ENCODE results near the gene SDK1. TPM values are rescaled to one million over a fixed set of nuclear protein-coding genes. Genes with fewer than 3 reads are reported as not detected.

Gene SDK1
- total RNA-seq, 1 experiment from 2014 or later: 1.8 TPM

GRCh38 chr7:3332308-3332707, 31.3 kb downstream of the SDK1 start:
- no peak for DNase-seq (ENCODE audit: low spot score)

DNA sequence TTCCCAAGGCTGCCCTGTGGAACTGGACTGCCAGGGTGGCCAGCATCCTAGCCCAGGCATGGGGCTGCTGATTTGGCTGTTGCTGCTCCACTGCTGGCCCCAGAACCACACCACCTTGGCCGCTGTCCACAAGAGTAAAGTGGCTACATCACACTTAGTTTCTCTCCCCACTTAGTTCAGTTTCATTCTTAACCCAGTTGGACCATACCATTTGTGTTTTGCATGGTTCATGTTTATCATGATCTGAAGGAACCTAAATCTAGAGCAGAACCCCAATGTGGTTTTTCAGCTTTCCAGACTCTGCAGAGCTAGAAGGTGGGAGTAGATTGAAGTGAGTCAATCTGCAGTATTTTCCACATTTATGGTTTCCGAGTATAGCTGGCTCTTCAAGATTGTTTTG, 32.8 kb downstream of the SDK1 start:
- no peak for DNase-seq (ENCODE audit: low spot score)

- no peak for DNase-seq (ENCODE audit: low spot score)
Observed at GRCh38 chr7:3336042-3336665, 35.1 kb downstream of the SDK1 start.

- DNase-seq (ENCODE audit: low spot score): no peak
Observed at GRCh38 chr7:3338161-3338560, 37.1 kb downstream of the SDK1 start.

DNA sequence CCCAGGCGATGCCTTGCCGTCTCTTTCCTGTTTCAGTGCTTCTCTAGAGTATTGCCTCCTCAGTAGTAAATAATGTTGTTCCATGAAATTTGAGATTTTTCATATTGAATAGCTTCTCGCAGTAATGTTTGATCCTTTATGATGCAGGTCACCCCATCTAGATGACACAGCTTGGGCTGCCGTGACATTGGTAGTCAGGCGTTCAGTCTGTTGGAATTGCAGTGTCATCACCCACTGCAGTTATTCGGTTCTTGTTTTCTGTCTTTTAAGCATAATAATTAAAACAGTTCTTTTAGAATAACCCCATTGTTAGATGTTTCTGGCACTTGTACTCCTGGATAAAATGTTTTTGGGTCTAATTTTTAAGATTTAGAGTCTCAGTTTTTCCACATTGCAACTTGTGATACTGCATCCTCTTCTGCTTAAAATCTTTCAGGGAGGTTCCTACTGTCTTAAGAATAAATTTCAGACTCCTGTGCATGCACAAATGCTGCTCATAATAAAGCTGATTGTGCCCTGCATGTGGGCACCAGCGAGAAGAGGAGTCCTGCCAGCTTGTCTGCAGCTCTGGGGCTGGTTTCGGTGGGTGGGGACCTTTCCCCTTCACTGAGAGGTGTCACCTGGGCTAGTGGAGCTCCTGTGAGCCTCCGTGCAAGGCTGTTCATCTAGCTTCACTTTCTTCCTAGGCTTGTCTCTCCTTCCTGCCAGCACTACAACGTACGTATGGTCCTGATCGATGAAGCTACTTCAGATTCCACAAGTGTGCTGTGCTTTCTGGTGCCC, 44.8 kb downstream of the SDK1 start:
- DNase-seq (ENCODE audit: low spot score): no peak

- DNase-seq (ENCODE audit: low spot score): no peak
Observed at GRCh38 chr7:3349126-3349525, 48.1 kb downstream of the SDK1 start.

GRCh38 chr7:3356173-3356572, 55.1 kb downstream of the SDK1 start:
- no peak for DNase-seq (ENCODE audit: low spot score)

- no peak for DNase-seq (ENCODE audit: low spot score)
Observed at GRCh38 chr7:3358991-3359390, 57.9 kb downstream of the SDK1 start.

DNA sequence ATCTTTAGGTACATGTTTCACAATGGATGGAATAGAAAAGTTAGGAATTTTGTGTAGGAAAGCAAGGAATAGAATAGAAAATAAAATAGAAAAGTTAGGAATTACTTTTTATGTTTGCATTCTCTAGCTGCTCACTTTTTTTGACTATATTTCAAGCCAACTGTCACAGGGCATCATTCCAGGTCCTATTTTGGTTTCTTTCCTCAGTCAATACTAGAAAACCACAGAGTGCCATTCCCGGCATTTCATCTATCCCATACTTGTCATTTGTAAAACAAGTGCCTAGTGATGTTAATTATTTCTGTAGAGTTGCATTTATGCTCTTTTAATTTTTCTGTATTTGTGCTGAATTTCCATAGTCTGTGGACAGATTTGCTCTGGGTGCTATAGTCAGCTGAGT, 66.2 kb downstream of the SDK1 start:
- peak; percentile 29 for DNase-seq (ENCODE audit: low spot score)

GRCh38 chr7:3370068-3370830, 69.2 kb downstream of the SDK1 start:
- no peak for DNase-seq (ENCODE audit: low spot score)

- DNase-seq (ENCODE audit: low spot score): no peak
Observed at GRCh38 chr7:3370921-3371320, 69.9 kb downstream of the SDK1 start.

- DNase-seq (ENCODE audit: low spot score): peak; percentile 33
Observed at GRCh38 chr7:3371601-3372000, 70.5 kb downstream of the SDK1 start.

GRCh38 chr7:3374239-3374638, 73.2 kb downstream of the SDK1 start:
- DNase-seq (ENCODE audit: low spot score): no peak

- DNase-seq (ENCODE audit: low spot score): no peak
Observed at GRCh38 chr7:3378390-3379150, 77.5 kb downstream of the SDK1 start.

- no peak for DNase-seq (ENCODE audit: low spot score)
Observed at GRCh38 chr7:3380034-3380433, 79.0 kb downstream of the SDK1 start.

GRCh38 chr7:3380886-3381685, 80.0 kb downstream of the SDK1 start:
- DNase-seq (ENCODE audit: low spot score): no peak

- no peak for DNase-seq (ENCODE audit: low spot score)
Observed at GRCh38 chr7:3386423-3387190, 85.6 kb downstream of the SDK1 start.

DNA sequence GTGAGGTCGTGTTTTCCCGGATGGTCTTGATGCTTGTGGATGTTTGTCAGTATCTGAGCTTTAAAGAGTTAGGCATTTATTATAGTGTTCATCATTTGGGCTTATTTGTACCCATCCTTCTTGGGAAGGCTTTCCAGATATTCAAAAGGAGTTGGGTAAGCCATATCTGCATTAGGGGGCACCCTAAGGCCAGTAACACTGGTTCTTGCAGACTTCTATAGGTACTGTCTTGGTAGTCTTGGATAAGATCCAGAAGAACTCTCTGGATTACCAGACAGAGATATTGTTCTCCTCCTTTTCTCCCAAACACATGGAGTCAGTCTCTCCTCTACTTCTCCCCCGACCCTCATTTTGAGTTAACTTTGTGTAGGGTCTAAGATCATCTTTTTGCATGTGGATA, 92.8 kb downstream of the SDK1 start:
- DNase-seq (ENCODE audit: low spot score): no peak

- no peak for DNase-seq (ENCODE audit: low spot score)
Observed at GRCh38 chr7:3397324-3397723, 96.3 kb downstream of the SDK1 start.

DNA sequence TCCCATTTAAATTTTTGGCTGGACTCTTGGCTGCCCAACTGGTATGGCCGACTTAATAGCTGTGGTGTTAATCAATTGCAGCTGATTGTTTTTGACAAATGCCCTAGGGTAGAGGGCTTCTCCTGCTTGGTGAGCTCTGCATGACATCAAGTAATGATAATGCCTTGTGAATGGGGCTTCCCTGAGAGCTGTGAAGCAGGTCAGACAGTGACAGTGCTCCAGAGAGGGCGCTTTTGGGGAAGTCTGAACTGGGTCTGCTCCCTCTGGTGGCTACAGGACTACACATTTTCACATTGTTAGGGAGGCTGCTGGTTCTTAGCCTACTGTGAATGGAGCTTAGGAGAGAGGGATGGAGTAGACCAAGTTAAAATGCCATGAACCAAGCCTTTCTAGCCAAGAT, 98.8 kb downstream of the SDK1 start:
- DNase-seq (ENCODE audit: low spot score): peak; percentile 33
